ENCODE results near the gene RELCH.
"Not testable (repeated sequence)": the region's sequence is repeated elsewhere in the genome, so short reads cannot be mapped to it uniquely, and the experiment has no call there.

RELCH gene

GRCh38 chr18:62186774-62187542, at the start of gene RELCH, which contains the start of gene PIGN:
TSS of gene RELCH (plus strand) at chr18:62187255. CDS start at chr18:62187506, 251 bp downstream.
TSS of gene PIGN (minus strand) at chr18:62187056. CDS start at chr18:62161353, 25,703 bp downstream.
- DNase-seq (ENCODE audit: low read depth in 2 of 2), result peak; percentile 87 to 88

DNA sequence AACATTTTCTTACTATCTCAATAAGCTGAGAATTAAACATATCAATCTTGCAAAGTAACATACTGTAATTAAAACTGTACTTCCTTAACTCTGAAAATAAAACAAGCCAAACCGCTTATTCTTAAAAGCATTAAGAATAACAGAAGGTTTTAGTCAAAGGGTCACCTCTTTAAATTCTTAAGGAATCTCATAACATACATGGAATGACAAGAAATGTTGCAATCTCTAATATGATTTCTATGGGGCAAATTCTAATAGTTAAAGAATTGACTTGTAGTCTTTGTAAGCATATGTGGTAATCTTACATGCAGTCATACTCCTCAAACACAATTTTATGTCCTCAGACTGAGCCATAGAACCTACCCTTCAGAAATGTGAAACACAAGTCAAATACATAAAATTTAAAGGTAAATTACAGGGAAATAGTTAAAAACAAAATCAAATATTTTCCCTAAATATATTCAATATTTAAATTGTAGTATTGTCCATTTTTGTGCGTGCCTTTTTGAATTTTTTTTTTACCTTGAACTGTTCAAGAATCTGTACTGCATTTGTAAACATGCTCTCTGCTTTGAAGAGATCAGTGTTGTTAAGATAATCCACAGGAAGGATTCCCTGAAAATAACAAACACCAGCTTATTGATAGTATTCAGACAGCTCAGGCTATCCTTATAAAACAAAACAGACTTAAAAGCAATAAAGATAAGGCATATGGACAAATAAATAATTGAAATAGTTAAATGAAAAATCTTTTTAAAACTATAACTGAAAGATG, 48.4 kb upstream of the RELCH start:
- no peak for DNase-seq (ENCODE audit: low read depth in 2 of 2)

DNA sequence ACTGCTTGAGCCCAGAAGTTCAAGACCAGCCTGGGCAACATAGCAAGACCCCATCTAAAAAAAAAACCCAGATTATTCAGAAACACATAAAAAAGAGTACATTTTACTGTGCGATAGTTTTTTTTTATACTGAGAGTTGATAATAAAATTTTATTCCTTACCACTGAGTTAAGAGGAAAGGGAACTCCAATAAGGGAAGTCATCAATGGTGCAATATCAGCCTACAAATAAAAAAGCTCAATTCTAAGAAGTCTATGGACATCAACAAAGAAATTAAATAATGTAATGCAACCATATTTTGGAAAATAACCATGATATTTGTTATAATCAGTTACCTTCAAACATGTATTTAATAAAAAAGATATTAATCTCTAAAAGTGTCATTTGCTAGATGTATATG, 46.8 kb upstream of the RELCH start:
- DNase-seq (ENCODE audit: low read depth in 2 of 2), result no peak

- DNase-seq (ENCODE audit: low read depth in 2 of 2), result no peak
Measured at GRCh38 chr18:62144338-62144737, 42.7 kb upstream of the RELCH start.

DNA sequence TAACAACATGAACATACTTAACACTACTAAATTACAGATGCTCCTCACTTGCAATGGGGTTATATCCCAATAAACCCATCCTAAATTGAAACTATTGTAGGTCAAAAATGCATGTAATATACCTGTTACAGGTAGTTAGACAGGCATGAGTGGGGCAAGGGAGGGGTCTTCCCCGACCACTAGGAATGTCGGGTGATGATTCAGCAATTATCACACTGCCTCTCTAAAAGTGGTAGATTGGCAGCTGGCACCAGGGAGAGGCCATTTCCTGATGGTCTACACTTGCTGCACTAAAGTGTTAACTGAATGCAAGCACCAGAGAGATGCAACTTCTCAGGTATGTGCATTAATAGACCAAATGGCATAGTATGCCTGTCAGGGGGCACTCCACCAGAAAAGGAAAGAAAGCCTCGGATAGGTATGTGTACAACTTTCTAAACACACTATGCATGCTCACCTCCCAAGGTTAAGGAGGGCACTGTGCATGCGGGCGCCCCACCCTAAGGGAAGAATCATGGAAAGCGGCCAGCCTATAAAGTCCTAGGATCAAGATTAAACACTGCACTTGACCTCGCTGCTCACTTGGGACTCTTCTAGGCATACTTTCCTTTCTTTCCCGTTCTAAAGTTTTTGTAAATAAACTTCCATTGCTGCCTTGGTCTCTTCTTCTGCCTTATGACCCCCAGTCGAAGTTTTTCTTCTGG, 35.8 kb upstream of the RELCH start:
- DNase-seq (ENCODE audit: low read depth in 2 of 2), result no peak

DNA sequence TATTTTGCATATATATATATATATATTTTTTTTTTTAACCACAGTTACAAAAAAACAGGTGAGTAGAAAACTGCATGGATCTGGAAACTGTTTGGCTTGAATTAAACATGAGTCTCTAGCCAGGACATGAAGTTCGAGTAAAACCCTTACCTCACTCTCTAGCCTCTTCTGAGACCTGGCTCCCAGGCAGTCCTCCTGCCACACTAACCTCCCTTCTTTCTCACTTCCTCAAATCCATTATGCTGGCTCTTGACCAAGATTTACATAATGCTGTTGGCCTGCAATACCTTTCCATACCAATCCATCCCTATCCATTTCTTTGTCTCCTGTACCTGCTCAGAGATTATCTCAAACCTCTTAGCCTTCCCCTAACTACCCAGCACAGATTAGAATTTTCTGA, 34.2 kb upstream of the RELCH start:
- DNase-seq (ENCODE audit: low read depth in 2 of 2), result no peak

DNA sequence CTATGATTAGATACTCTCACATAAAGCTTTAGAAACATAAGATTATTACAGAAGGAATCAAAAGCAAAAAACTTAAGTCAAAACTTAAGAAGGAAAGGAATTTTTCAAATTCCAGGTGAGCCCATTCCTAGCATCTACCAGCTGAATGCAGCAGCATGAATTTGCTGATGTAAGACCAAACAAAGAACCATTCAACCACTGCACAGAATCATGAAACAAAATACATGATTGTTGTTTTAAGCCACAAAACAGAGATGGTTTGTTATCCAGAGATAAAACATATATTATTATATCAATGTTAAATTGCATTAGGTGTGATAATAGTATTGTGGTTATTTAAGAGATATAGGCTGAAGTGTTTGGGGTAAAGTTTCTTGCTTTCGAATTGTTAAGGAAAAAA, 29.2 kb upstream of the RELCH start:
- DNase-seq (ENCODE audit: low read depth in 2 of 2), result no peak

GRCh38 chr18:62164310-62164709, 22.7 kb upstream of the RELCH start:
- DNase-seq (ENCODE audit: low read depth in 2 of 2), result no peak

GRCh38 chr18:62164855-62165487, 22.1 kb upstream of the RELCH start:
- no peak for DNase-seq (ENCODE audit: low read depth in 2 of 2)

DNA sequence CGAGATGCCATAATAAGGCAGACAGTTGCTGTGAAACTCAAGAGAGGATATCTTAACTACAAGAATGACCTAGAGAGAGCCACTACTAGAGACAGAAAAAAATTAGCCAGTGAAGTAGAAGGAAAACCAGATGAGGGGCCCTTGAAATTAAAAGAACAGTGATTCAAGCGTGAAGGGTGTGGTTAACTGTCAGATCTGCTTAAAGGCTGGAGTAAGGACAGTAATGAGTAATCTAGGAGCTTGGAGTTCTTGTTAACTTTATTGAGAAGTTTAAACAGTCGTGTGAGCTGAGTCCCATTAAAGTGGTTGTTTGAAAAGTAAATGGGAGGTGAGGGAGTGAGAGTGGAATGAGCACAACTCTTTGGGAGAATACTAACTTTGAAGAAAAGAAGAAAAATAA, 21.5 kb upstream of the RELCH start:
- no peak for DNase-seq (ENCODE audit: low read depth in 2 of 2)

DNA sequence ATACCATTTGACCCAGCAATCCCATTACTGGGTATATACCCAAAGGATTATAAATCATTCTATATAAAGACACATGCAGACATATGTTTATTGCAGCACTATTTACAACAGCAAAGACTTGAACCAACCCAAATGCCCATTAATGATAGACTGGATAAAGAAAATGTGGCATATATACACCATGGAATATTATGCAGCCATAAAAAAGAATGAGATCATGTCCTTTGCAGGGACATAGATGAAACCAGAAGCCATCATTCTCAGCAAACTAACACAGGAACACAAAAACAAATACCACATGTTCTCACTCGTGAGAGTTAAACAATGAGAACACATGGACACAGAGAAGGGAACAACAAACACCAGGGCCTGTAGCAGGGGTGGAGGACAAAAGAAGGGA, 20.5 kb upstream of the RELCH start:
- DNase-seq (ENCODE audit: low read depth in 2 of 2), result not testable (repeated sequence)

- DNase-seq (ENCODE audit: low read depth in 2 of 2), result no peak
Measured at GRCh38 chr18:62170857-62171256, 16.2 kb upstream of the RELCH start.

DNA sequence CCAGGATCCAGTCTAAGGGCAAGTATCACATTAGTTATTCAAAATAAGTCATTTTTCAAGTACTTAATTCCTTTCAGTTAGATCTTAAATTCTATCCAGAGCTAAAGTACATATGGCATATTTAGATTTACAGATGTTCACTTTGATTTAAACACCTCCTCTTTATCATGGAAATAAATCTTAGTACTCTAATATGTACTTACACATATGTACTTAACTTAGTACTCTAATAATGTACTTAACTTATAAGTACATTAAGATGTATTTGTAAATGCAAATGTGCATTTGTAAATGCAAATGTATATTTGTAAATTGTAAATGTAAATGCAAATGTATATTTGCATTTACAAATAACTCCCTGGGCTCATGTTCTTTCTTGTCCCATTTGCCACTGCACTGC, 14.8 kb upstream of the RELCH start:
- DNase-seq (ENCODE audit: low read depth in 2 of 2), result no peak

GRCh38 chr18:62175521-62175920, 11.5 kb upstream of the RELCH start:
- no peak for DNase-seq (ENCODE audit: low read depth in 2 of 2)

DNA sequence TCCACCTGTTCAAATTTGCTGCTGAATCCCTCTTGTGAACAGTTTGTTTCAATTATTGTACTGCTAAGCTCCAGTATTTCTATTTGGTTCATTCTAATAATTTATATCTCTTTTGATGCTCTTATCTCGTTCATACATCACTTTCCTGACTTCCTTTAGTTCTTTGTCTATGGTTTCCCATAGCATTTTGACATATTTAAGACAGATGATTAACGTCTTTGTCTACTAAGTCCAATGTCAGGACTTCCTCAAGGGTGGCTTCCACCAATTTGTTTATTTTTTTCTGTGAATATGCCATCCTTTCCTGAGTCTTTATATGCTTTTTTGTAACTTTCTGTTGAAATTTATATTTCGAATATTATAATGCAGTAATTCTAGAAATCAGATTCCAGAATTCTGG, 9.8 kb upstream of the RELCH start:
- DNase-seq (ENCODE audit: low read depth in 2 of 2), result no peak

- DNase-seq (ENCODE audit: low read depth in 2 of 2), result no peak
Measured at GRCh38 chr18:62179213-62179612, 7.8 kb upstream of the RELCH start.

DNA sequence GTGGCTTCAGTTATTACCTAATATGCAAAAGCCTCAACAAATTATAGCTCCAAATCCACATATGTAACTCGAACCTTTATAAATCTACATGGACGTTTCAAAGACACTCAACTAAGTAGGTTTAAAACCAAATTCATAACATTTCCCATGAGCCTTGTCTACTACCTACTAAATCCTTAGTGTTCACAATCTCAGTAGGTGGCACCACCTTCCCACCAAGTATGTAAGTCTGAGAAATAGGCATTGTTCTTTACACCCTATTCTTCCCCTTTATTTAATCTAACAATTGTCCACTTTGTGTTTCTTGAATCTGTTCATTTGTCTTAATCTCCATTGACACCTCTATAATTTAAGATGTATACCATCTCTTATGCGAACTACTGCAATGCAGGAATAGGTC, 4.8 kb upstream of the RELCH start:
- no peak for DNase-seq (ENCODE audit: low read depth in 2 of 2)

- no peak for DNase-seq (ENCODE audit: low read depth in 2 of 2)
Measured at GRCh38 chr18:62183578-62184195, 3.4 kb upstream of the RELCH start.

- DNase-seq (ENCODE audit: low read depth in 2 of 2), result no peak
Measured at GRCh38 chr18:62186499-62186773, 619 bp upstream of the RELCH start.

DNA sequence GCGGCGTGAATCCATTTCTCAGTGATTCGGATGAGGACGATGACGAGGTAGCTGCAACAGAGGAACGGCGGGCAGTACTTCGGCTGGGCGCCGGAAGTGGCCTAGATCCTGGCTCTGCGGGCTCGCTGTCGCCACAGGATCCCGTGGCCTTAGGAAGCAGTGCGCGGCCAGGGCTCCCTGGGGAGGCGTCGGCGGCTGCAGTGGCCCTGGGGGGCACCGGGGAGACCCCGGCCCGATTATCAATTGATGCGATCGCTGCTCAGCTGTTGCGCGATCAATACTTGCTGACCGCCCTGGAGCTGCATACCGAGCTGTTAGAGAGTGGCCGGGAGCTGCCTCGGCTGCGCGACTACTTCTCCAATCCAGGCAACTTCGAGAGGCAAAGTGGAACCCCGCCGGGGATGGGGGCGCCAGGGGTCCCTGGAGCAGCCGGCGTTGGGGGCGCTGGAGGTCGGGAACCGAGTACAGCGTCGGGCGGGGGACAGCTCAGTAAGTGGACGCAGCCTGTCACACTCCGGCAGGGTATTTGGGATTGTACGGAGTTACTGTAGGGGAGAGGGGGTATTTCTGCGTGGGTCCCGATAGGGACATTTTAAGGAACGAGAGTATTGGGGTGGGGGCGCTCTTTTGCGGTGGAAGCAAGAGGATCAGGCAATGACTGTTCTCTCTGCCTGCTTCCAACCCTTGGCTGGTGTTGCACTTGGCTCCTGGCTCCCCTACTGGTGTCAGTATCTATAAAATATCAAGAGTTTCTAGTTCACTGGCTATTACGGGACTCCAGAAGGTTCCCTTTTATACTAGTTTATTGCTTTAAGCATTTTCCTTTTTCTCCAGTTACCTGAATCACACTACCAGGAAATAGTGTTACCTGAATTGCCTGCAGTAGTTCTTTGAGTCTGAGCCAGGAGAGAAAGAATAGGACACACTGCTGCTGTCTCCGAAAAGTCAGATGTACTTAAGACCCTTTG, 772 bp downstream of the RELCH start:
- no peak for DNase-seq (ENCODE audit: low read depth in 2 of 2)

- no peak for DNase-seq (ENCODE audit: low read depth in 2 of 2)
Measured at GRCh38 chr18:62189208-62189607, 2.2 kb downstream of the RELCH start.

Measured in stimulated activated CD4-positive, alpha-beta T cell treated with anti-CD3 and anti-CD28 coated beads, Interleukin-12 subunit alpha, Interleukin-12 subunit beta, amount 100 ng/mL, for 24 hours (primary cell).